Tibial artery (tissue), 4 donors: ENCODE measurements around the gene GAL3ST3.

Source experiments
- DNase-seq, 2 donors: peaks; one replicate each; pipeline ENCODE4 v3.0.0-alpha.2; 2019
- H3K27ac ChIP-seq, 2 donors: fragments of 200-600 bp; sonication (generic) in 1 of 2; 1 replicate in 1 of 2; 2 replicates in 1 of 2; pipeline ENCODE4 v1.5.1; 2018 to 2019; ENCODE audit warnings: mild to moderate bottlenecking in 1 of 2
- H3K27me3 ChIP-seq, 2 donors: fragments of 200-600 bp; sonication (generic) in 1 of 2; one replicate each; pipeline versions ENCODE4 v1.5.1 to v1.6.0; 2016 to 2019
- H3K36me3 ChIP-seq, 3 donors: fragments of 200-600 bp; sonication (generic) in 2 of 3; one replicate each; pipeline ENCODE4 v1.5.1; 2016 to 2019; ENCODE audit warnings: mild to moderate bottlenecking in 2 of 3
- H3K4me1 ChIP-seq, 4 donors: fragments of 200-600 bp; sonication (generic) in 2 of 4; 1 replicate in 3 of 4; 2 replicates in 1 of 4; pipeline ENCODE4 v1.5.1; 2016 to 2019
- H3K4me3 ChIP-seq, 2 donors: fragments of 200-600 bp; sonication (generic) in 1 of 2; 1 replicate in 1 of 2; 2 replicates in 1 of 2; pipeline ENCODE4 v1.5.1; 2018 to 2019; ENCODE audit warnings: mild to moderate bottlenecking in 2 of 2
- H3K9me3 ChIP-seq, 3 donors: fragments of 200-600 bp; sonication (generic) in 1 of 3; one replicate each; pipeline ENCODE4 v1.5.1; 2016 to 2019
- CTCF ChIP-seq, 2 experiments: fragments of 200-600 bp in 1 of 2; fragments of 450-650 bp in 1 of 2; IDR thresholded peaks; one replicate each; pipeline ENCODE4 v1.5.1; 2017 to 2019; ENCODE audit warnings: antibody characterized with exemption in 2 of 2, mild to moderate bottlenecking in 1 of 2, moderate library complexity in 1 of 2
- intact Hi-C: fragments of 100-400 bp; cut with DNase I; formaldehyde crosslinking; loops from one replicate; pipeline ENCODE4 v1.15.0; 2023; ENCODE audit warnings: low total_unique reads

The GAL3ST3 gene

DNA sequence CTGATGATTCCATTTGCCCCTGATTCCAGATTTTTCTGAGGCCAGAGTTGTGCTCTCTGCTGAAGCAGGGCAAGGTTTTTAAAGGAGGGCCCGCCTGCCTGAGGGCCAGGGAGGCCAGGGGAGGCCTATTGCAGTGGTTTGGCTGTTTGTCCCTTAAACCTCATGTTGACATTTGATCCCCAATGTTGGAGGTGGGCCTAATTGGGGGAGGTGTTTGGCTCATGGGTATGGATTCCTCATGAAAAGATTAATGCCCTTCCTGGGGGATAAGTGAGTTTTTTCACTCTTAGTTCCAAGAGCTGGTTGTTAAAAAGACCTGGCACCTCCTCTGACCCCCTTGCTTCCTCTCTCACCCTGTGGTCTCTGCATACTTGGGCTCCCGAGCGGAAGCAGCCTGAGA, 9.2 kb downstream of the GAL3ST3 start:
- intact Hi-C loops: no loop called here
- Histone ChIP-seq H3K27ac (no peak overlapping the region), H3K27me3 (no peaks in the 10 kb centered on the region), H3K4me3 (no peak overlapping the region), H3K9me3 (no peaks in the 10 kb centered on the region), H3K36me3 (no peaks in the 10 kb centered on the region), H3K4me1 (peaks cover 0 to under 1% (median 0%) of the 10 kb centered on the region in 4 donors)
- no peak for TF ChIP-seq CTCF (IDR thresholded peaks at IDR 0.05)
- DNase-seq: no peak

DNA sequence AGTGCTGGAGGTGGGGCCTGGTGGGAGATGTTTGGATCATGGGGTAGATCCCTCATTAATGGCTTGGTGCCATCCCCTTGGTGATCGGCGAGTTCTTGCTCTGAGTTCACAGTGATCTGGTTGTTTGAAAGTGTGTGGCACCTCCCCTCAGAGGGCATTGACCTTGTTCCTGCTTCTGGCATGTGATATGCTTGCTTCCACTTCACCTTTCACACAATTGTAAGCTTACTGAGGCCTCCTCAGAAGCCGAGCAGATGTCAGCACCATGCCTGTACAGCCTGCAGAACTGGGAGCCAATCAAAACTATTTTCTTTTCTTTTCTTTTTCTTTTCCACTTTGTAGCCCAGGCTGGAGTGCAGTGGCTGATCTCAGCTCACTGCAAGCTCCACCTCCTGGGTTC, 11.6 kb downstream of the GAL3ST3 start:
- no peaks in the 10 kb centered on the region for H3K36me3 ChIP-seq
- no peak for DNase-seq
- H3K4me3 ChIP-seq: no peak overlapping the region
- intact Hi-C loops: no loop called here
- H3K27ac ChIP-seq: no peak overlapping the region
- no peaks in the 10 kb centered on the region for H3K4me1 ChIP-seq
- H3K27me3 ChIP-seq: no peaks in the 10 kb centered on the region
- TF ChIP-seq CTCF (IDR thresholded peaks at IDR 0.05): no peak
- H3K9me3 ChIP-seq: no peaks in the 10 kb centered on the region

DNA sequence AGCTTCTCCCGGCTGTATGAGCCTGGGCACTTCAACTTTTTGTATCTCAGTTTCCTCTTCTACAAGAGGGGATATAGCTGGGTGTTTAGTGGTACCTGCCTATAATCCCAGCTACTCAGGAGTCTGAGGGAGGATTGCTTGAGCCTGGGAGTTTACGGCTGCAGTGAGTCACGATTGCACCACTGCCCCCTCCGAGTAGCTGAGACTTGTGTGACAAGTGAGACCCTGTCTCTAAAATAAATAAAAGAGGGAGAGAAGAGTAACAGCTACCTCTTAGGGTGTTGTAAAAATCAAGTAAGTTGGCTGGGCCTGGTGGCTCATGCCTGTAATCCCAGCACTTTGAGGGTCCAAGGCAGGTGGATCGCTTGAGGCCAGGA, 12.6 kb downstream of the GAL3ST3 start:
- Histone ChIP-seq H3K4me3 (no peak overlapping the region), H3K36me3 (no peaks in the 10 kb centered on the region), H3K9me3 (no peaks in the 10 kb centered on the region), H3K27me3 (no peaks in the 10 kb centered on the region), H3K27ac (no peak overlapping the region), H3K4me1 (no peaks in the 10 kb centered on the region)
- intact Hi-C loops: no loop called here
- no peak for DNase-seq
- TF ChIP-seq CTCF (IDR thresholded peaks at IDR 0.05): no peak

GRCh38 chr11:66035653-66036333, 13.2 kb downstream of the GAL3ST3 start:
- intact Hi-C loops: no loop called here

GRCh38 chr11:66032957-66033735, 15.8 kb downstream of the GAL3ST3 start:
- H3K4me3 ChIP-seq: no peak overlapping the region
- no peak for DNase-seq
- H3K9me3 ChIP-seq: no peaks in the 10 kb centered on the region
- no peaks in the 10 kb centered on the region for H3K36me3 ChIP-seq
- no peak overlapping the region for H3K27ac ChIP-seq
- H3K4me1 ChIP-seq: no peaks in the 10 kb centered on the region
- no peaks in the 10 kb centered on the region for H3K27me3 ChIP-seq
- no peak for TF ChIP-seq CTCF (IDR thresholded peaks at IDR 0.05)
- intact Hi-C loops: no loop called here

More at GRCh38 chr11:66035653-66036333, 13.2 kb downstream of the GAL3ST3 start:
- DNase-seq: no peak
- H3K4me1 ChIP-seq: no peaks in the 10 kb centered on the region
- no peak overlapping the region for H3K27ac ChIP-seq
- no peak overlapping the region for H3K4me3 ChIP-seq
- no peak for TF ChIP-seq CTCF (IDR thresholded peaks at IDR 0.05)
- H3K27me3 ChIP-seq: no peaks in the 10 kb centered on the region
- no peaks in the 10 kb centered on the region for H3K9me3 ChIP-seq
- no peaks in the 10 kb centered on the region for H3K36me3 ChIP-seq
